HG03135 (cell line): ENCODE data around the gene SPTLC3.

Experiments used
- ATAC-seq: cut with Tn5 transposase; IDR thresholded peaks from one replicate; pipeline ENCODE4 v1.9.1; 2021; ENCODE audit warnings: mild to moderate bottlenecking, moderate library complexity; ENCODE audit not compliant: unreplicated experiment

SPTLC3 gene

GRCh38 chr20:12984069-12984765 lies 24.6 kb upstream of the SPTLC3 start:
- ATAC-seq: no peak

DNA sequence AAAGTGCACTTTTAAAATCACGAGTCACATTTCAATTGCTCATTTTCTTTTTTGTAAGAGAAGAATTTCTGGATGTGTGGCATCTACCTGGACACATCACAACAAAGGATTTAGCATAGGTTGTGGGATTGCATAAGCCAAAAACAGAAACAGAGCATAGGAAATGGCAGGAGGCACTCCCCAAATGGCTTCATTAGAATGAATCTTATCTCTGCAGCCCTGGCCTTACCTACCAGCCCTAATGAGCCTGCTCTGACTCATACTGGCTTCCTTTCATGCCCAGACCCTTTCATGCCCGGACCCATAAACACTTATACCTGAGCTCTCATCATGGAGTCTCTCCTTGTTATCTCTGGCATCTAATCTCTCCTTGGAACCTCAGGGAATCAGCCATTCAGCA lies 23.9 kb upstream of the SPTLC3 start:
- ATAC-seq: no peak

- ATAC-seq: no peak
These were observed 21.5 kb upstream of the SPTLC3 start for GRCh38 chr20:12987261-12987660.

- ATAC-seq: no peak
These were observed 19.1 kb upstream of the SPTLC3 start for GRCh38 chr20:12989586-12990115.

DNA sequence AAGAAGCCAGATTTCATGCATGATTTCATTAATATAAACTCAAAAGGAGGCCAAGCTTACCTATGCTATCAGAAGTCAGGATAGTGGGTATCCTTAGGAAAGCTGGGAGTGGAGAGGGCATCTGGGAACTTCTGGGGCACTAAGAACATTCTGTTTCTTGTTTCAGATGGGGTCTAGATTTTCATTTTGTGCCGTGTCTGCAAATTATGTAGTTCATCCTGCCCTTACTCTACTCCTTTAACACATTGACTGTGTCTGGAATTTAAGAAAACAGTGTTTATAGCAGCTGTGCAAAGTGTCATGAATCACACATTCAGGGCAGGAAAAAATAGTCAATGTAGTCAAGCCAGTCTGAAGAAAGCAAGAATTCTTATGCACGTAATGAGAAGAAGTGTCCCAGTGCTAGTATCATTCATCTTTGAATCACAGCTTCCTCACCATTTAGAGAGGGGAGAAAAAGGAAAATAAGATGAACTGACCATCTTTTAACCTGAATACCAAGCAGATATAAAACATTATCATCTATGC lies 11.6 kb upstream of the SPTLC3 start:
- ATAC-seq: no peak

DNA sequence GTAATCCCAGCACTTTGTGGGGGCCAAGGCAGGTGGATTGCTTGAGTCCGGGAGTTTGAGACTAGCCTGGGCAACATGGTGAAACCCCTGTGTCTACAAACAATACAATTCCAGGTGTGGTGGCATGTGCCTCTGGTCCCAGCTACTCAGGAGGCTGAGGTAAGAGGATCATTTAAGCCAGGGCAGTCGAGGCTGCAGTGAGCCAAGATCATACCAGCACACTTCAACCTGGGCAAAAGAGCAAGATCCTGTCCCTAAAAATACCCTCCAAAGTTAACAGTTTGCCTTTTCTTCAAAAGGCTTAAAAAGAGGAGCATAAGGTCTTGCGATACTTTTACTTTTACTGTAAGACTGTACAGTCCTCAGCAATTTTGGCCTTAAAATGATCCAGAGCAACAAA lies 10.7 kb upstream of the SPTLC3 start:
- ATAC-seq: no peak

DNA sequence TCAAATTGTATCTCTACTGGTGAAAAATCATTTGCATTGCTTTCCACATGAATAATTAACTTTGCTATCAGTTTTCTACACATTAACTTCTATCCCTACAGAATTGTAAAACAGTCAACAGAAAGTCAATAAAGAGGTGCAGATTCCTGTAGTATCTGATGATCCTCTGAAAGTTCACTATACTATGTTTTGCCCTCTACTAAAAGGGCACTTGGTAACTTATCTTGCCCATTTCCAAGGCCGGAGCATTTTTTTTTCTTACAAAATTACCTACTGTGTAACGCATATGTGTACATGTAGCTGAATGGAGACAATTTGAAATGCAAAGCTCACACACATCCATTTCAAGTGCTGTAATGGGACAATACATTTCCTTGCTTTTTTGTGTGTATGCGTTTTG lies 9.6 kb upstream of the SPTLC3 start:
- ATAC-seq: no peak

- no peak for ATAC-seq
These were observed 6.5 kb upstream of the SPTLC3 start for GRCh38 chr20:13002251-13002650.

- ATAC-seq: no peak
These were observed 1.9 kb upstream of the SPTLC3 start for GRCh38 chr20:13006825-13007224.

GRCh38 chr20:13007596-13007995 lies 1.2 kb upstream of the SPTLC3 start:
- ATAC-seq: no peak

GRCh38 chr20:13009682-13010406 lies 1.1 kb downstream of the SPTLC3 start:
- peak; percentile 93 for ATAC-seq

GRCh38 chr20:13012886-13013285 lies 4.1 kb downstream of the SPTLC3 start:
- ATAC-seq: no peak

- no peak for ATAC-seq
These were observed 4.6 kb downstream of the SPTLC3 start for GRCh38 chr20:13013411-13013810.

- no peak for ATAC-seq
These were observed 8.5 kb downstream of the SPTLC3 start for GRCh38 chr20:13017235-13017634.

DNA sequence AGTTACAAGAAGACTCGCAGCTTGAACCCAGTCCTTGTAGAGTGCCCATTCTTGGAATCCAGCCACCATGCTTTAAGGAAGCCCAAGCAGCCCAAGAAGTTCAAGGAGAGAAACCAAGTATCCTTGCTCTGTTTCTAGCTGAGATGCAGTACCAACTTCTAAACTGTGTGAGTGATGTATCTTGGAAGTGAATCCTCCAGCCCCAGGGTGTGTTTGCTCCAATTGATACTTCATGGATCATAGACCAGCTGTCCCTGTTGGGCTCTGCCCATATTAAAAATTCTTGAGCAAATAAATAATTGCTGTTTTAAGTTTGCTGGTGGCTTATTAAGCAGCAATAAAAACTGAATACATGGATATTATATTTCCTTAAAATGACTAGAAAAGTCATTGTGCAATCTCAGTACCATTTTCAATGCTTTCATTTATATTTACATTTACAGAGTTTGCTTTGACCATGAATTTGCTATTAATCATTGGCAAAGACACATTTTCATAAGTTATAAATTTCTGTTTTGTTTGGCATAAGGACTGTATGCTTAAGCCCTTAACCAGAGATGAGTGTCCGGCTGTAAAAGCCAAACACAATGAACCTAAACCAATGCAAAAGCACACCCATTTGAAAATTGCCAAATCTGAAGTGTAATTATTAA lies 9.2 kb downstream of the SPTLC3 start:
- ATAC-seq: no peak

- no peak for ATAC-seq
These were observed 12.6 kb downstream of the SPTLC3 start for GRCh38 chr20:13021205-13021970.

DNA sequence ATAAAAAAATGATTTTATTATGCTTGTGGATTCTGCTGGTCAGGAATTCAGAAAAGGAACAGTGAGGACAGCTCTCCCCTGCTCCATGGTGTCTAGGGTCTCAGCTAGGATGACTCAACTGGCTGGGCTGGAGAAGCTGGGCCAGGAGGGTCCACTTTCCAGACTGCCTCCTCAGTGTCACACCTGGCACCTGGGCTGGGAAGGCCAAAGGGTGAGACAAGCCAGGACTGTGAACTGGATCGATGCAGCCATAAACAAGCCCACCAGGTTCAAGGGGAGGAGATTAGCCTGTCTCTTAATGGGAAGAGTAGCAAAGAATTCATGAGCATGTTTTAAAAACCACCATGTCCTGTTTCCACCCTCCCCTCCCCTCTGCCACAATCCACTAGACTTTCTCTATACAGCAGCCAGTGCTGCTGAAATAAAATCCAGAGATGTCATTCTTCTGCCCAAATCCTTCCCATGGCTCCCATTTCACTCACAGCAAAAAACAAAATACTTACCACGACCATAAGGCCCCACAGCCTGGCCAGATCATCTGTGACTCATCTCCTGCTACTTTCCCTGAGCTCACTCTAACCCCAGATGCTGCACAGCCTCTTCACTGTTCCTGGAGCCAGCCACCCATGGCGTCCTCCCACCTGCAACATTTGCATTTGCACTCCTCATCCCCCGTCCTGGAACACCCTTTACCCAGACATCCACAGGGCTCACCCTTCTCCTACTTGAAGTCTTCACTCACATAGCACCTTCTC lies 13.8 kb downstream of the SPTLC3 start:
- ATAC-seq: no peak

- no peak for ATAC-seq
These were observed 15.8 kb downstream of the SPTLC3 start for GRCh38 chr20:13024596-13024995.

GRCh38 chr20:13025181-13025580 lies 16.4 kb downstream of the SPTLC3 start:
- ATAC-seq: no peak

DNA sequence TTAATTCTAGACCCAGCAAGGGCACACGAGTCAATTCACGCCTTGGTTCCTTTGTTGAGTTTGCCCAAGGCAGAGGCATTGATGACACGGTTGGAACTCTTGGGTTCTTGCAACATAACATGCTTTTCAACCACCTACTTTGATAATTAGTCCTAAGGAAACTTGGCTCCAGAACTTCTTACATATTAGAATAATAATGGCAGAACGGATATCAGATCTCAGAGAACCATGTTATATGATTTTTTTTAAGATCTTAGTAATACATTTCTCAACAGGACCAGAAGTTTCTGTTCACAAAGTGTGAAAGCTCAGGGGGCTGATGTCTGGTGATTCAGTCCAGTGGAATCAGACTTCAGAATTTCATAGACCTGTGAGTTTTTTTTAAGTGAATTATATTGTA lies 19.2 kb downstream of the SPTLC3 start:
- no peak for ATAC-seq
